Sciatic nerve (tissue), 2 donors: ENCODE results near the gene NOD2. TPM values are rescaled to one million over a fixed set of nuclear protein-coding genes. Genes with fewer than 3 reads are reported as not detected.

Source experiments
- ATAC-seq: fragments of 200-7000 bp; cut with Tn5 transposase; one replicate; pipeline ENCODE4 v1.9.1; 2020; ENCODE audit warnings: mild to moderate bottlenecking, moderate library complexity
- DNase-seq: peaks from one replicate; pipeline ENCODE4 v3.0.0-alpha.2; 2020; ENCODE audit warnings: low spot score
- intact Hi-C: fragments of 100-400 bp; cut with DNase I; formaldehyde crosslinking; loops from one replicate; pipeline ENCODE4 v1.14.2; 2022
- microRNA-seq: library from miRNA; unstranded; fragments of <30 nt; microRNA quantifications from one replicate; pipeline ENCODE4 v1.2.0, GENCODE V29; 2020
- total RNA-seq: library from RNA; stranded (reverse); fragmentation: NEBNext Ultra II Directional; extraction: Animal tissue kit (Norgen Biotek cat#: 25700); gene quantifications from one replicate; pipeline ENCODE4 v1.2.1, GENCODE V29; 2021
- donor health status: DM: no; HTN: no; CAD: no.
- donor health status: DM: no; HTN: no; CAD: no.

NOD2 gene
- total RNA-seq, 1 donor from 2014 or later = 4.3 TPM

GRCh38 chr16:50752471-50753235, 59.2 kb downstream of the NOD2 start:
- intact Hi-C loops = no loop called here
- DNase-seq = no peak
- ATAC-seq = no peak

GRCh38 chr16:50756473-50756872, 63.1 kb downstream of the NOD2 start:
- DNase-seq = no peak
- ATAC-seq = no peak
- intact Hi-C loops = no loop called here

GRCh38 chr16:50761267-50761666, 67.9 kb downstream of the NOD2 start:
- intact Hi-C loops = no loop called here
- no peak for ATAC-seq

GRCh38 chr16:50762241-50762640, 68.8 kb downstream of the NOD2 start:
- DNase-seq = no peak
- intact Hi-C loops = no loop called here
- ATAC-seq = no peak

More at GRCh38 chr16:50761267-50761666, 67.9 kb downstream of the NOD2 start:
- DNase-seq = no peak

- no peak for DNase-seq
- intact Hi-C loops = no loop called here
- ATAC-seq = no peak
Measured at GRCh38 chr16:50763211-50763610, 69.8 kb downstream of the NOD2 start.

GRCh38 chr16:50765260-50765659, 71.9 kb downstream of the NOD2 start:
- intact Hi-C loops = no loop called here
- no peak for ATAC-seq
- no peak for DNase-seq

- intact Hi-C loops = no loop called here
- ATAC-seq = no peak
Measured at GRCh38 chr16:50765861-50766260, 72.5 kb downstream of the NOD2 start.

GRCh38 chr16:50767197-50767596, 73.8 kb downstream of the NOD2 start:
- intact Hi-C loops = no loop called here
- DNase-seq (no peak), ATAC-seq (no peak)

More at GRCh38 chr16:50765861-50766260, 72.5 kb downstream of the NOD2 start:
- no peak for DNase-seq

- ATAC-seq (no peak), DNase-seq (no peak)
- intact Hi-C loops = no loop called here
Measured at GRCh38 chr16:50771366-50771765, 78.0 kb downstream of the NOD2 start.

- intact Hi-C loops = no loop called here
- ATAC-seq = no peak
Measured at GRCh38 chr16:50774405-50774804, 81.0 kb downstream of the NOD2 start.

GRCh38 chr16:50774960-50775359, 81.6 kb downstream of the NOD2 start:
- intact Hi-C loops = no loop called here
- no peak for ATAC-seq
- DNase-seq = no peak

More at GRCh38 chr16:50774405-50774804, 81.0 kb downstream of the NOD2 start:
- DNase-seq = no peak

GRCh38 chr16:50776037-50776436, 82.6 kb downstream of the NOD2 start:
- no peak for DNase-seq
- ATAC-seq = no peak
- intact Hi-C loops = no loop called here

GRCh38 chr16:50778284-50779163, 85.1 kb downstream of the NOD2 start:
- DNase-seq (no peak), ATAC-seq (no peak)
- intact Hi-C loops = no loop called here

- ATAC-seq (no peak), DNase-seq (no peak)
- intact Hi-C loops = no loop called here
Measured at GRCh38 chr16:50781043-50781442, 87.6 kb downstream of the NOD2 start.

- ATAC-seq = no peak
- intact Hi-C loops = no loop called here
Measured at GRCh38 chr16:50781518-50781917, 88.1 kb downstream of the NOD2 start.

More at GRCh38 chr16:50781518-50781917, 88.1 kb downstream of the NOD2 start:
- DNase-seq = no peak

Small RNAs within 50 kb of the gene (microRNA-seq; reads per million reads assigned to microRNA genes)
- gene MIR3181 = not detected

Other genes starting within 250 kb of the NOD2 start
- gene NKD1, start 145.2 kb upstream of the NOD2 start, total RNA-seq = 37.0 TPM
- gene SNX20, start 12.3 kb upstream of the NOD2 start, total RNA-seq = 2.6 TPM
- 52.2 TPM for gene CYLD, start 48.5 kb downstream of the NOD2 start, total RNA-seq